Measurements from ENCODE around the gene TIMM17B.

The TIMM17B gene

DNA sequence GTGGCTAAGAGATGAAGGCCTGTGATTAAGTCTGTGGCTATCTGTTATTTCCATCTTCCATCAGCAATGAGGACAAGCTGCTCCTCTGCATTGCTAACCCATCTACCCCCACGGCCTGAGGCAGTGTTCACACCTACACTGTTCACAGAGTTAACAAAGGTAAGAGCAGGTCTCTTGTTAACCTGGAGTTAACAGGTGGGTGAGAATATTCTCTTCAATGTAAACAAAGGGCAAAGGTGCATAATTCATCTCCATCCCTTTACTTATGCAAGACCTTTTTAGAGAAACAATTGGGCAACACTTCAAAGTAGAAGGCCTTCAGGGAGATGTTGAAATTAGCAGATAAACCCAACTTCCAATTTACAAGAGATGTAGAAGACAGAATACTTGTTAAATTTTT is 11.0 kb upstream of the TIMM17B start:
- DNase-seq, result no peak
- Histone ChIP-seq H3K36me3 (no peaks in the 10 kb centered on the region), H3K4me3 (ENCODE audit: low read depth, low read length) (no peak overlapping the region), H3K9me3 (no peaks in the 10 kb centered on the region), H3K27me3 (no peaks in the 10 kb centered on the region), H3K4me1 (no peaks in the 10 kb centered on the region)
- TF ChIP-seq, protein P1, sequence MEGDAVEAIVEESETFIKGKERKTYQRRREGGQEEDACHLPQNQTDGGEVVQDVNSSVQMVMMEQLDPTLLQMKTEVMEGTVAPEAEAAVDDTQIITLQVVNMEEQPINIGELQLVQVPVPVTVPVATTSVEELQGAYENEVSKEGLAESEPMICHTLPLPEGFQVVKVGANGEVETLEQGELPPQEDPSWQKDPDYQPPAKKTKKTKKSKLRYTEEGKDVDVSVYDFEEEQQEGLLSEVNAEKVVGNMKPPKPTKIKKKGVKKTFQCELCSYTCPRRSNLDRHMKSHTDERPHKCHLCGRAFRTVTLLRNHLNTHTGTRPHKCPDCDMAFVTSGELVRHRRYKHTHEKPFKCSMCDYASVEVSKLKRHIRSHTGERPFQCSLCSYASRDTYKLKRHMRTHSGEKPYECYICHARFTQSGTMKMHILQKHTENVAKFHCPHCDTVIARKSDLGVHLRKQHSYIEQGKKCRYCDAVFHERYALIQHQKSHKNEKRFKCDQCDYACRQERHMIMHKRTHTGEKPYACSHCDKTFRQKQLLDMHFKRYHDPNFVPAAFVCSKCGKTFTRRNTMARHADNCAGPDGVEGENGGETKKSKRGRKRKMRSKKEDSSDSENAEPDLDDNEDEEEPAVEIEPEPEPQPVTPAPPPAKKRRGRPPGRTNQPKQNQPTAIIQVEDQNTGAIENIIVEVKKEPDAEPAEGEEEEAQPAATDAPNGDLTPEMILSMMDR (IDR thresholded peaks at IDR 0.05; ENCODE audit: low read depth, low read length), result no peak

DNA sequence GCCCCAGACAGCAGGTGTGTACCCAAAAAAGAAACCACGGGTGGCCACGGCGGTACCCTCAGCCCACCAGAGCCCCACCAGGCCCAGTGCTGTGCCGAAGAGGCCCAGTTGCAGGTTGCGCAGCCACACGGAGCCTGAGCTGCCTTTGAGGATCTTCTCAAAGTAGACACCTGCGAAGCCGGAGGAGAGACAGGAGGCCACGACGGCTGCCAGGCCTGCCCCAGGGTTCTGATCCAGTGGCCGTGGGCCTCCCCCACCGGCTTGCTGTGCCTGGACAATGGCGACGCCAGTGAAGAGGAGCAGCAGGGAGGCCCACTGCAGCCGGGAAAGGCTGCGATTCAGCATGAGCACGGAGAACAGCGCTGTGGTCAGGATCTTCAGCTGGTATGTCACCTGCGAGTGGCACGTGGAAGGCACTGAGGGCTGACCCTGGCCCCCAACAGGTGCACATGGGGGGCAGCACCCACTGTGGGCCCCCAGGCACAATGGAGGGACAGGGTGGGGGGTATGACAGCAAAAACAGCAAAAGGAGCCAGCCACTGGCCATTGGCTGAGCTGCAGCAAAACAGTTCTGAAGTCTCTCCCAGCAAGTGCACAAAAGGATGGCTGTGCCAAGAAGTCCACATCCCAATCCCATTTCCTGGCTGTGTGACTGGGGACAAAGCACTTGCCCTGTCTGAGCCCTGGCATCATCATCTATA is 7.7 kb upstream of the TIMM17B start:
- Histone ChIP-seq H3K4me3 (ENCODE audit: low read depth, low read length) (no peak overlapping the region), H3K9me3 (no peaks in the 10 kb centered on the region), H3K36me3 (peaks cover 13% of the 10 kb centered on the region), H3K27me3 (no peaks in the 10 kb centered on the region), H3K4me1 (no peaks in the 10 kb centered on the region)
- TF ChIP-seq, protein P1 (IDR thresholded peaks at IDR 0.05; ENCODE audit: low read depth, low read length), result no peak
- no peak for DNase-seq

DNA sequence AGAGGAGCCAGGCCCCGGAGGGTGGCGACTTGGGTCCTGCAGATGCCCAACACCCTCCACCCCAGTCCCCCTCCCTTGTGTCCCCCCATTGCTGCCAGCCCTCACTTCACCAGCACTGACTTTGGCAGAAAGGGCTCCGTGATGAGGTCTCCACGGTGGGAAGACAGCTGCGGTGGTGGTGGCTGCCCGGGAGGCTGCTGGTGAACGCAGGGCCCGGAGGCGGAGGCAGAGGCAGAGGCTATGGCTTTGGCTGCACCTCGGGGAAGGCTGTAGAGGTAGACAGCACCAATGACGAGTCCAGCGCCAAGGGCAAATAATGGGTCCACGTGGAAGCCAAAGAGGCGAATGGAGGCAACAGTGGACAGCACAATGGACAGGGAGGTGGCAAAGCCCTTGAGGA is 7.1 kb upstream of the TIMM17B start:
- Histone ChIP-seq H3K27me3 (no peaks in the 10 kb centered on the region), H3K4me1 (no peaks in the 10 kb centered on the region), H3K4me3 (ENCODE audit: low read depth, low read length) (no peak overlapping the region), H3K9me3 (no peaks in the 10 kb centered on the region), H3K36me3 (peaks cover 13% of the 10 kb centered on the region)
- no peak for DNase-seq
- TF ChIP-seq, protein P1 (IDR thresholded peaks at IDR 0.05; ENCODE audit: low read depth, low read length), result no peak

DNA sequence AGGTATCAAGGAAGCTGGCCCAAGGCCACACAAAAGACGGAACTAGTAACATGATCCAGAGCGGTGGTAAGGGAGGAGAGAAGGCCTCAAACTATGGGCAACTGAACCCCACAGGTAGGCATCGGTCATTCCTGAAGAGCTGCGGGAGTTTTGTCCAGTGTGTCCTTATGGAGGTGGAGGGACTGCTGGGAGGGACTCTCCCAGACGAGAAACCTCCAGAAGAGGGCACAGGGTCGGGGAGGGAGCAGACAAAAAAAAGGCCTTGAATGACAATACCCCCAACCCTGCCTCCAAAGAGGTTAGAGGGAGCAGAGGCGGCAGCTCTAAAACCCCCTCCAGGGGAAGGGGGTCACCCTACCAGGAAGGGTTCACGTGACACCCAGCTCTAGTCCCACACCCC is 6.6 kb upstream of the TIMM17B start:
- H3K4me1 ChIP-seq, result no peaks in the 10 kb centered on the region
- no peak for DNase-seq
- no peaks in the 10 kb centered on the region for H3K27me3 ChIP-seq
- peaks cover 13% of the 10 kb centered on the region for H3K36me3 ChIP-seq
- H3K4me3 ChIP-seq (ENCODE audit: low read depth, low read length), result no peak overlapping the region
- TF ChIP-seq, protein P1 (IDR thresholded peaks at IDR 0.05; ENCODE audit: low read depth, low read length), result no peak
- no peaks in the 10 kb centered on the region for H3K9me3 ChIP-seq

DNA sequence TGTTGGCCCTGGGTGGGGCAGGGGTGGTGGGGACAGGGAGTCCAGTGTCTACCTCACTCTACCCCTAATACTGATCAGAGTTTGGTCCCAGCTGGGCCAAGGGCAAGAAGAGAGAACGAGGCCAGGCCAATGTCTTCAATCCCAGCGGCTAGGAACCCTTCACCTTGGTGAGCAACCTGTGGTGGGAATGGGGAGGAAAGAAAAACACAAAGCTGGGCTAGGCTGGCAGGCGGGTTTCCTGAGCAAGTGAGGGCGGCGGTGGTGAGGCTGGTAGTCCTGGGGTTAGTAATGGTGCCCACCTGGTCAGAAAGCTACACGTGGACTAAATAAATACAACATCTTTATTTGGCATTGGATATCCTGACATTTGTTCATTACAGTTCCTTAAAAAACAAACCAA is 5.7 kb upstream of the TIMM17B start:
- Histone ChIP-seq H3K4me3 (ENCODE audit: low read depth, low read length) (no peak overlapping the region), H3K9me3 (no peaks in the 10 kb centered on the region), H3K36me3 (peaks cover 13% of the 10 kb centered on the region), H3K27me3 (no peaks in the 10 kb centered on the region), H3K4me1 (no peaks in the 10 kb centered on the region)
- no peak for DNase-seq
- TF ChIP-seq, protein P1 (IDR thresholded peaks at IDR 0.05; ENCODE audit: low read depth, low read length), result no peak

DNA sequence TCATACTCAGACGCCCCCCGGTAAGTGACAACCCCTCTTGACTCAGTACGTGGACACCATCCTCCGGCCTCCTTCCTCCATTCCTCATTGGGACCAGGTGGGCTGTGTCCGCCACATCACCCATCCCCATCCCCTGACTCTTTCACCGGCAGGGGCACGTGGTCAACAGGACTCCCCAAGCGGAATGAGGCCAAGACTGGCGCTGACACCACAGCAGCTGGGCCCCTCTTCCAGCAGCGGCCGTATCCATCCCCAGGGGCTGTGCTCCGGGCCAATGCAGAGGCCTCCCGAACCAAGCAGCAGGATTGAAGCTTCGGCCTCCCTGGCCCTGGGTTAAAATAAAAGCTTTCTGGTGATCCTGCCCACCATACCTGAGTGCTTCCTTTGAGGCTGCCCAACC is 5.2 kb upstream of the TIMM17B start:
- TF ChIP-seq, protein P1 (IDR thresholded peaks at IDR 0.05; ENCODE audit: low read depth, low read length), result no peak
- Histone ChIP-seq H3K27me3 (no peaks in the 10 kb centered on the region), H3K4me1 (no peaks in the 10 kb centered on the region), H3K9me3 (no peaks in the 10 kb centered on the region), H3K4me3 (ENCODE audit: low read depth, low read length) (no peak overlapping the region), H3K36me3 (peaks cover 13% of the 10 kb centered on the region)
- no peak for DNase-seq

Data from BE2C (cell line).